ENCODE data around the gene ZNF280D. TPM values are rescaled to one million over a fixed set of nuclear protein-coding genes. Genes with fewer than 3 reads are reported as not detected.

Gene ZNF280D
- total RNA-seq, 2 experiments from 2014 or later, result 13.7 to 16.8 TPM

DNA sequence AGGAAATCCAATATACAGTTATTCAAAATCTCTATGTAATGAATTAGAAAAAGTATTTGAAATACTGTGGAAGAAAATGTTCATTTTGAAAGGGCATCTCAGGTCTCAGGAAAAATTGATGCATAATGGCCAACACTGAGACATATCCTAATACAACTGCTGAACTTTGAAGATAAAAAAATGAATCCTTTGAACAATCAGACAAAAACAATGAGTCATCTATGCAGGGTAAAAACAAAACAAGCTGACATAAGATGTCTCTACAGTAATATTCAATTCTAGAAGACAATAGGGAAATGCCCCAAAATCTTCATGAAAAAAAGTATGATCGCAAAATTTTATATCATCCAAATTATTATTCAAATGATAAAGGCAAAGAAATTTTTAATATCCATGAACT is 34.0 kb upstream of the ZNF280D start:
- no peaks in the 10 kb centered on the region for H3K36me3 Mint-ChIP-seq (ENCODE audit: low read depth)
- DNase-seq, result no peak
- no peak overlapping the region for H3K4me3 Mint-ChIP-seq
- CTCF ChIA-PET, result no interaction called here
- no peak overlapping the region for H3K27ac Mint-ChIP-seq
- peaks cover 19% of the 10 kb centered on the region for H3K4me1 Mint-ChIP-seq (ENCODE audit: low read depth)
- peaks cover 8% of the 10 kb centered on the region for H3K27me3 Mint-ChIP-seq (ENCODE audit: low read depth)
- intact Hi-C loops (cut with micrococcal nuclease), result loop anchor here (1.0 to 10.0 kb wide), 4 partner anchors 20 to 393 kb away; partner anchors contain the start of gene ZNF280D
- no peaks in the 10 kb centered on the region for H3K9me3 Mint-ChIP-seq

DNA sequence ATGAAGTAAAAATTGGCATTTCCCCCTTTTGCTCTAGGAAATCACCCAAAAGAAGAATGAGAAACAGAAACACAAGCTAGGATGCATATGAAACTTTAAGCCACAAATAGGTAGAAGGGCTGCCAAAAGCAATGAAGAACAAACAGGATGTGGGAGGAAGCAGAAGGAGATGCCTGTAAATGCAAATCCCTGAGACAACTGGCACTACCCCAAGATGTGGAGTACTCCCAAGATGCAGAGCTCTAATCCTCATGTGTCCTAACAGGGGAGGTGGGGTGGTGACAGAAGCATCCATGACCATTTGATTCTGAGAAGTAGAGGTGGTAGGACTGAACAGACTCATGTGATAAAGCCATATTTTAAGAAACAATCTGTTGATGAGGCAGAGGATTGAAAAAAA is 31.9 kb upstream of the ZNF280D start:
- Mint-ChIP-seq H3K4me1 (ENCODE audit: low read depth) (peaks cover 19% of the 10 kb centered on the region), H3K4me3 (no peak overlapping the region), H3K27me3 (ENCODE audit: low read depth) (peaks cover 3% of the 10 kb centered on the region), H3K36me3 (ENCODE audit: low read depth) (no peaks in the 10 kb centered on the region), H3K9me3 (no peaks in the 10 kb centered on the region), H3K27ac (no peak overlapping the region)
- DNase-seq, result peak; percentile 19
- CTCF ChIA-PET, result interaction anchor here (1.1 kb wide), 1 partner anchor 24 kb away, joined by 3 read pairs; no protein-coding TSS in a partner anchor
- intact Hi-C loops (cut with micrococcal nuclease), result loop anchor here (10.0 kb wide), 2 partner anchors 220 to 390 kb away; no protein-coding TSS in a partner anchor

DNA sequence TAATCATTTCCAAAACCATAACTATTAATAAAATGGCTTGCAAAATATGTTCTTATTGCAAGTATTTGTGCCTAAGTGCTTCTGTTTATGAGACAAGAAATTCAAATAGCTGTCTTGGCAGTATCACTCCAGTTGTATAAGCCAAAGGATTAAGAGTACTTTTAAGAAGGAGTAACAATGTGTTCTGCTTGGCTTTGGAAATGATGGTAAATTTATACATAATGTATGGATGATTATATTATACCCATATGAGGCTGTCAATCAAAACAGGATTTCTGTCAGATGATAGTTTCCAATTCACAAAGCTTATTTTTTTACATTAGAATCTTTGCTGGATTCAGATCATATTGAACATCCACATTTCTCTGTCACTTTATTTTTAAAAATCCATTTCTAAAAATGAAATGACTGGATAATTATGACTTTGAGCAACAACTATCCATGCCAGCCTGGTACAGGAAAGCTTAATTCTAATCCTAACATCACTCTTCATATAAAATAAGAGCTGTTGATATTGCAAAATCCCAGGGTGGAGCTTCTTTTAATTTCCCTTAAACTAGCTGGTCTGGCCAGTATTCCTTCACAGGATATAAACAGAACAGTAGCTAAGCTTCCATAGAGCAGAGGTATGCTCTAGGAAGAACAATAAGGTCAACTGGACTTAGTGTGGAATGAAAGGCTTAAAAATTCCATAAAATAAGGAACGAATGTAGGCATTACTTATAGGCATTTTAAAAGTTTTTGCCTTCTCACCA is 30.0 kb upstream of the ZNF280D start:
- CTCF ChIA-PET, result interaction anchor here (1.0 to 1.2 kb wide), 3 partner anchors 8 to 106 kb away, joined by 3 to 6 read pairs (median 3); no protein-coding TSS in a partner anchor
- intact Hi-C loops (cut with micrococcal nuclease), result loop anchor here (10.0 kb wide), 2 partner anchors 221 to 389 kb away; no protein-coding TSS in a partner anchor
- no peak for DNase-seq
- Mint-ChIP-seq H3K4me1 (ENCODE audit: low read depth) (peaks cover 19% of the 10 kb centered on the region), H3K27me3 (ENCODE audit: low read depth) (peaks cover 3% of the 10 kb centered on the region), H3K9me3 (no peaks in the 10 kb centered on the region), H3K27ac (no peak overlapping the region), H3K36me3 (ENCODE audit: low read depth) (no peaks in the 10 kb centered on the region), H3K4me3 (no peak overlapping the region)

DNA sequence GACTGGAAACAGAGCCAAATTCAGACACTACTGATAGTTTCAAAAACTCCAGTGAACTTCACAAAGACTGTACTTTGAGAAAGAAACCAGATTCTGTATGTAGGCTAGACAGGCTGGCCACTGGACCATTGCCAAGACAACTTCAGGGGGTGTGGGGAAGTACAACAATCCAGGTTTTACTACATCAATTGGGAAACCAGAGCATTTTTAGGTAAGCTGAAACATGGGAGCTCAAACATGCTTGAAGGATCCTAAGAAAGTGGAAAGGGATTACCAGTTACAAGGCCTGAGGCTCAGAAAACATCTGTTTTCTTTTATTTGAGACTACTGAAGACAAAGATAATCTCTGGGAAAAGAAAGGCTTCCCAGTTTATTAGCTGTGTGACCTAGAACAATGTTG is 26.9 kb upstream of the ZNF280D start:
- CTCF ChIA-PET, result no interaction called here
- H3K9me3 Mint-ChIP-seq, result no peaks in the 10 kb centered on the region

DNA sequence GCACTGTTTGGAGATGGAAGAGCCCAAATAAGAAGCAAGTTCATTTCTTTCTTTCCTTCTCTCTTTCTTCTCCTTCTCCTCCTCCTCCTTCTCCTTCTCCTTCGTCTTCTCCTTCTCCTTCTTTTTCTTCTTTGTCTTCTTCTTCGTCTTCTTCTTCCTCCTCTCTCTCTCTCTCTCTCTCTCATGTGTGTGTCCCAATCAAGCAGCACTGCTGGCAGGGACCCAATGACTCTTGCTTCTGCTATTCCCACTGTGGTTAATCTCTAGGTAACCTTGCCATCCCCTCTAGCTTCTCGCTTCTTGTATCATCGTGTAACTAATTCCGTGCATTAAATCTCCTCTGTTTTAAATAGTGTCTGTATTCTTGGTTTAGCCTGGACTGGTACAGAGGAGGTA is 26.1 kb upstream of the ZNF280D start:
- Mint-ChIP-seq H3K9me3 (no peaks in the 10 kb centered on the region), H3K27ac (no peak overlapping the region), H3K4me3 (no peak overlapping the region), H3K36me3 (ENCODE audit: low read depth) (no peaks in the 10 kb centered on the region), H3K27me3 (ENCODE audit: low read depth) (peaks cover 3% of the 10 kb centered on the region), H3K4me1 (ENCODE audit: low read depth) (no peaks in the 10 kb centered on the region)
- CTCF ChIA-PET, result no interaction called here
- DNase-seq, result no peak
- intact Hi-C loops (cut with micrococcal nuclease), result no loop called here

More for the DNA sequence above, 26.9 kb upstream of the ZNF280D start:
- Mint-ChIP-seq H3K27ac (no peak overlapping the region), H3K27me3 (ENCODE audit: low read depth) (peaks cover 3% of the 10 kb centered on the region), H3K4me1 (ENCODE audit: low read depth) (peaks cover 3% of the 10 kb centered on the region), H3K36me3 (ENCODE audit: low read depth) (no peaks in the 10 kb centered on the region), H3K4me3 (no peak overlapping the region)
- intact Hi-C loops (cut with micrococcal nuclease), result loop anchor here (10.0 kb wide), 2 partner anchors 225 to 385 kb away; no protein-coding TSS in a partner anchor
- DNase-seq, result no peak

DNA sequence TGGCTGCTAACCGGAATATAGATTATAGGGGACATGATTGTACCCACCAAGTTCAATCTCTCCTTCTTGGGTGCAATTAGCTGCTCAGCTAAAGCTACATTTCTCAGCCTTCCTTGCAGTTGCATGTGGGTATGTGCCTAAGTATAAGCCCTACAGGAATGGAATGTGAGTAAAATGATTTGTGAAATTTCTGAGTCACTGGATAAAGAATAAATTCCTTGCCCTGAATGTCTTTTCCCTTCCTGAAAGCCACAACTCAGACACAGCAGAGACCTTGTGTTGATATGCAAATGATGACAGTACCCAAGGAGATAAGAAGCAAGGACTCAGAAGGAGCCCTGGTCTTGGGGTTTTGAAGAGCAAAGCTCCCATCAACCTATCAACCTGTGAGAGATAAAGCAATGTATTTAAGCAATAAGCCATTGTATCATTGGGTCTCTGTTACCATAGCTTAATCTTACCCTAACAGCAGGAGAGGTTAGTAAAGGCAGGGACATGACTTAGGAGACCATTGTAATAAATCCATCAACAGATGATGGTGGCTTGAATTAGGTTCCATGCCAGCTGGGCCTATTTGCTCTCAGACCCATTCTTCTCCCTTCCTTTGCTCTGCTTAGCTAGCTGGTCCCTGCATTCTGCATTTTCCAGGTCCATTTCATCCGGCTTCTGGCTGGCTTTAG is 25.6 kb upstream of the ZNF280D start:
- no peak overlapping the region for H3K4me3 Mint-ChIP-seq
- DNase-seq, result no peak
- intact Hi-C loops (cut with micrococcal nuclease), result no loop called here
- H3K36me3 Mint-ChIP-seq (ENCODE audit: low read depth), result no peaks in the 10 kb centered on the region
- no peak overlapping the region for H3K27ac Mint-ChIP-seq
- CTCF ChIA-PET, result no interaction called here
- H3K4me1 Mint-ChIP-seq (ENCODE audit: low read depth), result no peaks in the 10 kb centered on the region
- no peaks in the 10 kb centered on the region for H3K9me3 Mint-ChIP-seq
- peaks cover 3% of the 10 kb centered on the region for H3K27me3 Mint-ChIP-seq (ENCODE audit: low read depth)

DNA sequence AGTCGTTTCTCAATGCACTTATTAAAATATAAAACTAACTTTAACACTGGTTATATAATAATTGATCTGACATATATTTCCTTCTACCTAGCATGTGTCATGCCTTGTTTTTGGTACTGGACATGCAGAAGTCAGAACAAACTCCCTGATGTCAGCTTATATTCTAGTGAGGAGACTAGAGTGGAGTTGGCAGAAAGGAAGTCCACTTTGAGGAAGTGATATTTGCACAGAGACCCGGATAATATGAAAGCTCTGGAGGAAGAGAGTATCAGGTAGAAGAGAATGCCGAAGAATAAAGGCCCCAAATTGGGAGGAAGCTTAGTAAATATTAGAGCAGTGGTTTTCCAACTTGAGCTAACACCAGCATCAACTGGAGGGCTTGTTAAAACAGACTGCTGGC is 24.6 kb upstream of the ZNF280D start:
- Mint-ChIP-seq H3K9me3 (no peaks in the 10 kb centered on the region), H3K27me3 (ENCODE audit: low read depth) (peaks cover 3% of the 10 kb centered on the region), H3K36me3 (ENCODE audit: low read depth) (no peaks in the 10 kb centered on the region), H3K4me3 (no peak overlapping the region), H3K27ac (no peak overlapping the region), H3K4me1 (ENCODE audit: low read depth) (no peaks in the 10 kb centered on the region)
- intact Hi-C loops (cut with micrococcal nuclease), result no loop called here
- DNase-seq, result no peak
- CTCF ChIA-PET, result interaction anchor here (0.6 to 1.1 kb wide), 2 partner anchors 18 to 24 kb away, joined by 3 read pairs; no protein-coding TSS in a partner anchor

DNA sequence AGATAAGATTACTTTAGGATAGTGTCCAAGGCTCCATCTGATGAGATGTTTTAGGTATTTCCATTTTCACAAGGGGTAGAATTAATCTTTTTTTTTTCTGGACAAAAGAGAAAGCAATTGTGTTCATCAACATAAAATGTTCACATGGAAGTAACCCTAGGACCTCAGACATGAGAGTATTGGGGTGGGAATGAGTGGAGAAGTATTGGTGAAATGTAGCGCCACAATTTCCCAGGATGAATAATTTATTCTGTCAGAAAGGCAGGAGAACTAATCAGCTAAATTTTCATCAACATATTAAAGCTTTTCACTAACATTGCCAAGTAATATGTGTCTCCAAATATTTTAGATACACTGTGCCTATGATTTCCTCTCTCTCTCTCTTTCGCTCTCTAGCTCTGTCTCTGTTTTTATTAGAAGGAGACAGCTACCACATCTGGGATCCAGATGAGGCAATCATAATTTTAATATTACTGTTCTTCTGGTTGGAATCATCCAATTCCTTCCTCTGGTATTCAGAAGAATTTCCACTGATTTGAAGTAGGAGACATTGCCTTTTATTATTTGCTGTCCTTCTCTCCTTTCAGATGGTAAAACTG is 21.6 kb upstream of the ZNF280D start:
- CTCF ChIA-PET, result interaction anchor here (0.6 to 1.0 kb wide), 2 partner anchors 8 to 42 kb away, joined by 3 read pairs; no protein-coding TSS in a partner anchor
- no peaks in the 10 kb centered on the region for H3K9me3 Mint-ChIP-seq
- H3K4me3 Mint-ChIP-seq, result no peak overlapping the region
- no peaks in the 10 kb centered on the region for H3K36me3 Mint-ChIP-seq (ENCODE audit: low read depth)
- DNase-seq, result no peak
- peaks cover 3% of the 10 kb centered on the region for H3K27me3 Mint-ChIP-seq (ENCODE audit: low read depth)
- H3K27ac Mint-ChIP-seq, result no peak overlapping the region
- H3K4me1 Mint-ChIP-seq (ENCODE audit: low read depth), result no peaks in the 10 kb centered on the region
- intact Hi-C loops (cut with micrococcal nuclease), result no loop called here

DNA sequence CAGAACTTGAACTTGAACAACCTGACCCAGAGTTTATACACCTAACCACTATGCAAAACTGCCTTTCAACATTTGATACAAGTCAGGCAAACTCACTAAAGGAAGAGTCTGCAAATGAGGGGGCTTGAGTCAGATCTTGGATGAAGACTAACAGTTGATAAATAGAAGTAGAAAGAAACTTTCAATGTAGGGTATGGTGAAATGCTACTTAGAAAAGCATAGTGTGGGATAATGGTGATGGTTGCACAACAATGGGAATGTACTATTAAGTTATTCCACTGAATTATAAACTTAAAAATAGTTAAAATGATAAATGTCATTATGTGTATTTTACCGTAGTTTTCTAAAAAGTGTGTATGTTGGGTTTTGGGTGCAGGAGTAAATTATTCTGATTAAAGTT is 19.7 kb upstream of the ZNF280D start:
- H3K27ac Mint-ChIP-seq, result no peak overlapping the region
- no peaks in the 10 kb centered on the region for H3K36me3 Mint-ChIP-seq (ENCODE audit: low read depth)
- CTCF ChIA-PET, result no interaction called here
- H3K27me3 Mint-ChIP-seq (ENCODE audit: low read depth), result no peaks in the 10 kb centered on the region
- no peaks in the 10 kb centered on the region for H3K9me3 Mint-ChIP-seq
- H3K4me3 Mint-ChIP-seq, result no peak overlapping the region
- no peak for DNase-seq
- intact Hi-C loops (cut with micrococcal nuclease), result no loop called here
- H3K4me1 Mint-ChIP-seq (ENCODE audit: low read depth), result no peaks in the 10 kb centered on the region

DNA sequence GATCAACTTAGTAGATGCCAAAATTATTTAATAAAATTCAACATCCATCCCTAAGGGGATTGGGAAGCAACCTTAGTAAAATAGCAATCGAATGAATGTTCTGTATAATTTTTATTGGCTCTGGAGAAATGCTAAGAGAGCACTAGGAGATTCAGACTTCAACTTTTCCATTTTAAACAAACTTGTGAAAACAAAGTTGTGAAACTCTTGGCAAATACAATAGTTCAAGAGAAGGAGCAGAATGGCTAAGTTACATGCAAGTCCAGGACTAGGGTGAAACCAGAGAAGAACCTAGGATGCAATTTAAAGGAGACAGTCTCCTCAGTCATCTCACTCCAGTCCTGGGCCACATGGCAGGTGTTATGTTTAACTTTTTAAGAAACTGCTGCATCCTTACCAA is 16.7 kb upstream of the ZNF280D start:
- Mint-ChIP-seq H3K36me3 (ENCODE audit: low read depth) (no peaks in the 10 kb centered on the region), H3K4me1 (ENCODE audit: low read depth) (no peaks in the 10 kb centered on the region), H3K9me3 (no peaks in the 10 kb centered on the region), H3K4me3 (no peak overlapping the region), H3K27me3 (ENCODE audit: low read depth) (no peaks in the 10 kb centered on the region), H3K27ac (no peak overlapping the region)
- CTCF ChIA-PET, result no interaction called here
- intact Hi-C loops (cut with micrococcal nuclease), result no loop called here
- DNase-seq, result no peak

DNA sequence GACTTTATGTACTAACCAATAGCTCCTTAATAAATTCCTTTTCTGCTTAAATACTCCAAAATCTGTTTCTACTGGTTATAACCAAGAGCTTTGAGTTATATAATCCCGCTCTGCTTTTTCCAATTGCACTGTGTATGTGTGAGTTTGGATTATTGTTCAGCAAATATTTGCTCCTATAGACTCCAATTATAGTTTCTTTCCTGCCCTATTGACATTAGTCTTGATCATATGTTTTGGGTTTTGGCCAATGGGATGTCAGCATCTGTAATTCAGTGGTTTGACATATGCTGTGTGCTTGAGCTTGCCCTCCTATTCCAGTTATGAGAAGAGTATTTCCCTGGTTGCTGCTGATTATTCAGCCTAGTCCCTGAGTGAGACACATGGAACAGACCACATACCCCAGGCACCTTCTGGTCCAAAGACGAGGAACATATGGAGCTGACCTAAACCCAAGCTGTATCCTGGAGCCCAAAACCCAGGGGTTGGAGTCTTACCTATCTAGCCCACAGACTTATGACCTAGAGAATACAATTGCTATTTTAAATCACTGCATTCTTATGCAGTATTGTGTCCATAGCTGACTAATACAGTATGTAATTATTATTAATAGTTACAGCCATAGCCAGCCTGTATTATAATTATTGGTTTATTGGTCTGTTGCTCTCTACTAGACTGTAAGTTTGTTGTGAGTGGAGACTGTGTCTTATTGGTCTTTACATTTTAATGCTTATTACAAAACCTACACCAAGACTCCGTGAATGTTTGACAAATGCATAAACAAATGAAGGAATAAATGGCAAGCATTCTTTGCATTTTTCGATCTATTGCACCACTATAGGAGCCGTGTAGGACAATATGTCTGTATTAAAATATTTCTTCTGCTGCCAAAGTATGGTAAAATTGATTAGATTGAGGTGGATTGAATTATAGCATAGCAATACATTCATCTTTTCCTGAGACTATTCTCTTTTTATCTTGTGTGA is 11.7 kb upstream of the ZNF280D start:
- intact Hi-C loops (cut with micrococcal nuclease), result no loop called here
- no peaks in the 10 kb centered on the region for H3K36me3 Mint-ChIP-seq (ENCODE audit: low read depth)
- no peak for DNase-seq
- no peaks in the 10 kb centered on the region for H3K9me3 Mint-ChIP-seq
- CTCF ChIA-PET, result interaction anchor here (0.6 to 1.1 kb wide), 2 partner anchors 254 to 1193 kb away, joined by 3 to 4 read pairs; no protein-coding TSS in a partner anchor
- no peak overlapping the region for H3K27ac Mint-ChIP-seq
- peaks cover 4% of the 10 kb centered on the region for H3K27me3 Mint-ChIP-seq (ENCODE audit: low read depth)
- no peak overlapping the region for H3K4me3 Mint-ChIP-seq
- H3K4me1 Mint-ChIP-seq (ENCODE audit: low read depth), result no peaks in the 10 kb centered on the region

All from activated naive CD4-positive, alpha-beta T cell treated with anti-CD3 and anti-CD28 coated beads for 36 hours (primary cell).